H9 (cell line): Measurements from ENCODE around the gene FBLN1. TPM values are rescaled to one million over a fixed set of nuclear protein-coding genes. Genes with fewer than 3 reads are reported as not detected.

ENCODE experiments used
- DNase-seq: peaks from one replicate; pipeline ENCODE4 v3.0.0-alpha.2; 2017
- H2AFZ ChIP-seq: one replicate; pipeline ENCODE4 v1.6.1; 2013; ENCODE audit warnings: mild to moderate bottlenecking, low read length, control low read depth, moderate library complexity
- H2AK5ac ChIP-seq: 2 replicates; pipeline ENCODE4 v1.6.1; 2013; ENCODE audit warnings: low read length, control low read depth, mixed read lengths; ENCODE audit not compliant: insufficient read length
- H2BK120ac ChIP-seq: one replicate; pipeline ENCODE4 v1.6.1; 2013; ENCODE audit warnings: low read depth, mild to moderate bottlenecking, low read length, control low read depth, inconsistent platforms; ENCODE audit not compliant: poor library complexity, severe bottlenecking
- H2BK12ac ChIP-seq: 2 replicates; pipeline ENCODE4 v1.6.1; 2013; ENCODE audit warnings: low read length, control low read depth, mixed read lengths, low read depth; ENCODE audit not compliant: insufficient read length
- H2BK15ac ChIP-seq: 2 replicates; pipeline ENCODE4 v1.6.1; 2013; ENCODE audit warnings: low read depth, low read length, control low read depth
- H2BK20ac ChIP-seq: one replicate; pipeline ENCODE4 v1.6.1; 2013; ENCODE audit warnings: low read depth, mild to moderate bottlenecking, low read length, control low read depth, inconsistent platforms; ENCODE audit not compliant: poor library complexity, severe bottlenecking
- H2BK5ac ChIP-seq: 2 replicates; pipeline ENCODE4 v1.6.1; 2013; ENCODE audit warnings: low read length, control low read depth, mixed read lengths; ENCODE audit not compliant: insufficient read length
- H3K14ac ChIP-seq: 2 replicates; pipeline ENCODE4 v1.6.1; 2013; ENCODE audit warnings: low read length, control low read depth; ENCODE audit not compliant: insufficient read depth
- H3K18ac ChIP-seq: 2 replicates; pipeline ENCODE4 v1.6.1; 2013; ENCODE audit warnings: low read depth, mild to moderate bottlenecking, mixed read lengths, low read length, control low read depth; ENCODE audit not compliant: insufficient read length
- H3K23ac ChIP-seq: 2 replicates; pipeline ENCODE4 v1.6.1; 2013; ENCODE audit warnings: low read length, control low read depth, mixed read lengths, low read depth; ENCODE audit not compliant: insufficient read length
- H3K23me2 ChIP-seq: 2 replicates; pipeline ENCODE4 v1.6.1; 2013; ENCODE audit warnings: low read depth, mild to moderate bottlenecking, mixed read lengths, low read length, control low read depth; ENCODE audit not compliant: insufficient read length, poor library complexity, severe bottlenecking
- H3K27ac ChIP-seq: 2 replicates; pipeline ENCODE4 v1.5.1; 2013; ENCODE audit warnings: low read length, control low read depth, mixed read lengths, low read depth; ENCODE audit not compliant: insufficient read length
- H3K27me3 ChIP-seq: 2 replicates; pipeline ENCODE4 v1.6.1; 2013; ENCODE audit warnings: low read length, control low read depth, inconsistent platforms; ENCODE audit not compliant: insufficient read depth
- H3K4ac ChIP-seq: 2 replicates; pipeline ENCODE4 v1.6.1; 2013; ENCODE audit warnings: low read depth, mild to moderate bottlenecking, control low read depth, inconsistent platforms, low read length, moderate library complexity
- H3K4me1 ChIP-seq: 2 replicates; pipeline ENCODE4 v1.6.1; 2013; ENCODE audit warnings: low read length, control low read depth, inconsistent platforms; ENCODE audit not compliant: insufficient read depth
- H3K4me2 ChIP-seq: 2 replicates; pipeline ENCODE4 v1.6.1; 2013; ENCODE audit warnings: low read length, control low read depth, mixed read lengths; ENCODE audit not compliant: insufficient read length, insufficient read depth
- H3K56ac ChIP-seq: 2 replicates; pipeline ENCODE4 v1.6.1; 2013; ENCODE audit warnings: low read depth, mild to moderate bottlenecking, mixed read lengths, low read length, control low read depth; ENCODE audit not compliant: insufficient read length
- H3K79me1 ChIP-seq: 2 replicates; pipeline ENCODE4 v1.6.1; 2013; ENCODE audit warnings: low read depth, mild to moderate bottlenecking, moderate library complexity, low read length, control low read depth, inconsistent platforms; ENCODE audit not compliant: insufficient read depth, poor library complexity, severe bottlenecking
- H3K79me2 ChIP-seq: 2 replicates; pipeline ENCODE4 v1.6.1; 2013; ENCODE audit warnings: low read length, control low read depth, inconsistent platforms; ENCODE audit not compliant: insufficient read depth
- H3K9ac ChIP-seq: 2 replicates; pipeline ENCODE4 v1.6.1; 2013; ENCODE audit warnings: low read length, control low read depth, mixed read lengths; ENCODE audit not compliant: insufficient read length; ENCODE audit errors: extremely low read depth
- H3K9me3 ChIP-seq: one replicate; pipeline ENCODE4 v1.6.1; 2013; ENCODE audit warnings: low read depth, low read length, inconsistent platforms; ENCODE audit not compliant: control insufficient read depth
- H3T11ph ChIP-seq: one replicate; pipeline ENCODE4 v1.6.1; 2013; ENCODE audit warnings: mild to moderate bottlenecking, low read length, control low read depth, inconsistent platforms
- H4K20me1 ChIP-seq: one replicate; pipeline ENCODE4 v1.6.1; 2013; ENCODE audit not compliant: control insufficient read depth, insufficient read length, insufficient read depth
- H4K5ac ChIP-seq: 2 replicates; pipeline ENCODE4 v1.6.1; 2013; ENCODE audit warnings: low read depth, mild to moderate bottlenecking, mixed read lengths, low read length, control low read depth; ENCODE audit not compliant: insufficient read length
- H4K8ac ChIP-seq: replicated peaks from 2 replicates; pipeline ENCODE4 v1.6.1; 2013; ENCODE audit warnings: low read length, control low read depth, mixed read lengths, low read depth; ENCODE audit not compliant: insufficient read length
- H4K91ac ChIP-seq: 2 replicates; pipeline ENCODE4 v1.6.1; 2013; ENCODE audit warnings: low read depth, mild to moderate bottlenecking, moderate library complexity, mixed read lengths, low read length, control low read depth; ENCODE audit not compliant: insufficient read length
- H3K27ac Mint-ChIP-seq, 3 experiments: 2 replicates in 2 of 3; 3 replicates in 1 of 3; pipeline ENCODE4 v1.8.0; 2020 to 2021; ENCODE audit warnings: mixed read lengths in 3 of 3, mild to moderate bottlenecking in 1 of 3, moderate library complexity in 1 of 3
- H3K27me3 Mint-ChIP-seq: 2 replicates; pipeline ENCODE4 v1.8.0; 2021; ENCODE audit warnings: low read depth, mild to moderate bottlenecking, moderate library complexity, mixed read lengths
- H3K36me3 Mint-ChIP-seq, 3 experiments: 2 replicates in 2 of 3; 3 replicates in 1 of 3; pipeline ENCODE4 v1.8.0; 2020 to 2021; ENCODE audit warnings: low read depth in 3 of 3, mixed read lengths in 3 of 3; ENCODE audit not compliant: insufficient read depth in 1 of 3
- H3K4me1 Mint-ChIP-seq, 2 experiments: 2 replicates each; pipeline ENCODE4 v1.8.0; 2020; ENCODE audit warnings: mixed read lengths in 2 of 2
- H3K4me3 Mint-ChIP-seq, 2 experiments: 2 replicates in 1 of 2; 3 replicates in 1 of 2; pipeline ENCODE4 v1.8.0; 2020 to 2021; ENCODE audit warnings: mild to moderate bottlenecking in 2 of 2, mixed read lengths in 2 of 2, moderate library complexity in 1 of 2
- H3K9me3 Mint-ChIP-seq, 2 experiments: 2 replicates in 1 of 2; 3 replicates in 1 of 2; pipeline ENCODE4 v1.8.0; 2020; ENCODE audit warnings: mild to moderate bottlenecking in 2 of 2, mixed read lengths in 2 of 2, moderate library complexity in 1 of 2
- WGBS: extraction: QIAGEN DNeasy Blood & Tissue Kit; methylation state at CpG from one replicate; pipeline ENCODE4 v1.1.7; 2013; ENCODE audit warnings: missing lambda C conversion rate, low lambda C conversion rate, mixed read lengths; ENCODE audit not compliant: insufficient read length; ENCODE audit errors: extremely low coverage; 5-methylcytosine and 5-hydroxymethylcytosine counted together
- total RNA-seq: library from RNA; stranded (reverse); gene quantifications from 2 replicates; pipeline ENCODE4 v1.2.1, GENCODE V29; 2021
- TF ChIP-seq, protein P1 (sequence below): fragments of 200-600 bp; sonication (generic); conservative IDR thresholded peaks from 3 replicates; pipeline ENCODE4 v1.8.0; 2021; ENCODE audit warnings: antibody characterized with exemption, mild to moderate bottlenecking

FBLN1 gene
- total RNA-seq, 1 experiment from 2014 or later: 140 TPM

DNA sequence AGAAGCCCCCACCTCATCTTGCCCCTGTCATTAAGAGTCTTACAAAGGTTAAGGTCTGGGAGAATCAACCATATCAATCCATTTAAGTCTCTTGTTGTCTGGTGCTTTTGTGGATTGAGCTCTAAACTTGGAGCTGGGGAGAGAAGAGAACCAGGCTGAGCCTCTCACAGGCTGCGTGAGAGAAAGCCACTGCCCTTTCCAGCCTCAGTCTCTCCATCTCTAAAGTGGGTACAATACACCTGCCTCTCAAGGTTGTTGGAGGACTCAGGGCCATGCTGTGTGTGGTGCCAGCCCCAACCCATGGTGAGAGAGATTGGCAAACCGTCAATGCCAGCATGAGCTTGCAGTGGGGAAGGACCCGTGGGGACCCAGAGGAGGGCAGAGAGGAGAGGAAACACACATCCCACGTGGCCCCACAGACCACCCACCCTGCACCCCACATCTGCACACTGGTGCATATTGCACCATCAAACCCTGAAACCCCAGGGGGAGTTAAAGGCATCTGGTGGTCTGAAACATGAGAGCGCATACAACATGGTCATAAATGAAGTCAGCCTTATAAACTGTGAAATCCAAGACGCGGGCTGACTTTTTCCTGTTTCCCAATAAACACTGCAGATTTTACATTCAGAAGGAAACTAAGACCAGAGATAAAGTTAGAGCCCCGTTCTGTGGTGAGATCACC lies 27.5 kb upstream of the FBLN1 start:
- Histone ChIP-seq H2BK20ac (no peak overlapping the region), H4K91ac (no peak overlapping the region), H4K8ac (no peak overlapping the region), H3K27ac (no peak overlapping the region), H3K18ac (no peak overlapping the region), H3K23me2 (no peaks in the 10 kb centered on the region), H2BK5ac (no peak overlapping the region), H2BK12ac (no peak overlapping the region), H4K5ac (no peak overlapping the region), H3K27me3 (no peaks in the 10 kb centered on the region), H3K79me1 (no peaks in the 10 kb centered on the region), H2BK120ac (no peak overlapping the region), H3K9ac (no peak overlapping the region), H4K20me1 (no peaks in the 10 kb centered on the region), H2BK15ac (no peak overlapping the region), H2AFZ (no peak overlapping the region), H3K14ac (no peak overlapping the region), H3K4me2 (no peak overlapping the region), H3K4me1 (no peaks in the 10 kb centered on the region), H3T11ph (no peak overlapping the region), H3K56ac (no peak overlapping the region), H3K4ac (no peak overlapping the region), H3K79me2 (no peaks in the 10 kb centered on the region), H3K23ac (no peak overlapping the region), H3K9me3 (no peaks in the 10 kb centered on the region), H2AK5ac (no peak overlapping the region)
- Mint-ChIP-seq H3K27me3 (peaks cover 4% of the 10 kb centered on the region), H3K4me1 (peaks cover 17 to 19% of the 10 kb centered on the region in 2 experiments), H3K27ac (no peak overlapping the region), H3K9me3 (no peaks in the 10 kb centered on the region), H3K4me3 (no peak overlapping the region; a peak in 1 of 5 replicates), H3K36me3 (no peaks in the 10 kb centered on the region; a peak in 2 of 7 replicates)
- TF ChIP-seq, protein P1, sequence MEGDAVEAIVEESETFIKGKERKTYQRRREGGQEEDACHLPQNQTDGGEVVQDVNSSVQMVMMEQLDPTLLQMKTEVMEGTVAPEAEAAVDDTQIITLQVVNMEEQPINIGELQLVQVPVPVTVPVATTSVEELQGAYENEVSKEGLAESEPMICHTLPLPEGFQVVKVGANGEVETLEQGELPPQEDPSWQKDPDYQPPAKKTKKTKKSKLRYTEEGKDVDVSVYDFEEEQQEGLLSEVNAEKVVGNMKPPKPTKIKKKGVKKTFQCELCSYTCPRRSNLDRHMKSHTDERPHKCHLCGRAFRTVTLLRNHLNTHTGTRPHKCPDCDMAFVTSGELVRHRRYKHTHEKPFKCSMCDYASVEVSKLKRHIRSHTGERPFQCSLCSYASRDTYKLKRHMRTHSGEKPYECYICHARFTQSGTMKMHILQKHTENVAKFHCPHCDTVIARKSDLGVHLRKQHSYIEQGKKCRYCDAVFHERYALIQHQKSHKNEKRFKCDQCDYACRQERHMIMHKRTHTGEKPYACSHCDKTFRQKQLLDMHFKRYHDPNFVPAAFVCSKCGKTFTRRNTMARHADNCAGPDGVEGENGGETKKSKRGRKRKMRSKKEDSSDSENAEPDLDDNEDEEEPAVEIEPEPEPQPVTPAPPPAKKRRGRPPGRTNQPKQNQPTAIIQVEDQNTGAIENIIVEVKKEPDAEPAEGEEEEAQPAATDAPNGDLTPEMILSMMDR: no peak
- WGBS: no CpG with 5 or more reads among the region's 8 CpGs
- no peak for DNase-seq
